Measurements from ENCODE around the gene IL5RA. TPM values are rescaled to one million over a fixed set of nuclear protein-coding genes. Genes with fewer than 3 reads are reported as not detected.

The IL5RA gene
- total RNA-seq, 1 donor from 2014 or later = not detected

GRCh38 chr3:3038201-3038991 lies 71.8 kb downstream of the IL5RA start:
- H3K4me1 Mint-ChIP-seq = peaks cover 14% of the 10 kb centered on the region
- peaks cover 31% of the 10 kb centered on the region for H3K36me3 Mint-ChIP-seq
- H3K27ac Mint-ChIP-seq = peak overlapping the region; percentile 14
- no peak for DNase-seq (ENCODE audit: low spot score in 2 of 2, unreplicated experiment in 2 of 2)
- H3K27me3 Mint-ChIP-seq (ENCODE audit: low read depth) = no peaks in the 10 kb centered on the region
- H3K4me3 Mint-ChIP-seq = no peak overlapping the region
- TF ChIP-seq, protein P1, sequence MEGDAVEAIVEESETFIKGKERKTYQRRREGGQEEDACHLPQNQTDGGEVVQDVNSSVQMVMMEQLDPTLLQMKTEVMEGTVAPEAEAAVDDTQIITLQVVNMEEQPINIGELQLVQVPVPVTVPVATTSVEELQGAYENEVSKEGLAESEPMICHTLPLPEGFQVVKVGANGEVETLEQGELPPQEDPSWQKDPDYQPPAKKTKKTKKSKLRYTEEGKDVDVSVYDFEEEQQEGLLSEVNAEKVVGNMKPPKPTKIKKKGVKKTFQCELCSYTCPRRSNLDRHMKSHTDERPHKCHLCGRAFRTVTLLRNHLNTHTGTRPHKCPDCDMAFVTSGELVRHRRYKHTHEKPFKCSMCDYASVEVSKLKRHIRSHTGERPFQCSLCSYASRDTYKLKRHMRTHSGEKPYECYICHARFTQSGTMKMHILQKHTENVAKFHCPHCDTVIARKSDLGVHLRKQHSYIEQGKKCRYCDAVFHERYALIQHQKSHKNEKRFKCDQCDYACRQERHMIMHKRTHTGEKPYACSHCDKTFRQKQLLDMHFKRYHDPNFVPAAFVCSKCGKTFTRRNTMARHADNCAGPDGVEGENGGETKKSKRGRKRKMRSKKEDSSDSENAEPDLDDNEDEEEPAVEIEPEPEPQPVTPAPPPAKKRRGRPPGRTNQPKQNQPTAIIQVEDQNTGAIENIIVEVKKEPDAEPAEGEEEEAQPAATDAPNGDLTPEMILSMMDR (IDR thresholded peaks at IDR 0.05; ENCODE audit: unreplicated experiment) = no peak
- H3K9me3 Mint-ChIP-seq = peaks cover under 1% of the 10 kb centered on the region

- Mint-ChIP-seq H3K27ac (no peak overlapping the region), H3K9me3 (no peaks in the 10 kb centered on the region), H3K4me3 (no peak overlapping the region), H3K36me3 (peaks cover 23% of the 10 kb centered on the region), H3K4me1 (peaks cover 26% of the 10 kb centered on the region), H3K27me3 (ENCODE audit: low read depth) (no peaks in the 10 kb centered on the region)
- TF ChIP-seq, protein P1 (IDR thresholded peaks at IDR 0.05; ENCODE audit: unreplicated experiment) = no peak
- no peak for DNase-seq (ENCODE audit: low spot score in 2 of 2, unreplicated experiment in 2 of 2)
Measured at GRCh38 chr3:3037156-3037555, 73.0 kb downstream of the IL5RA start.

DNA sequence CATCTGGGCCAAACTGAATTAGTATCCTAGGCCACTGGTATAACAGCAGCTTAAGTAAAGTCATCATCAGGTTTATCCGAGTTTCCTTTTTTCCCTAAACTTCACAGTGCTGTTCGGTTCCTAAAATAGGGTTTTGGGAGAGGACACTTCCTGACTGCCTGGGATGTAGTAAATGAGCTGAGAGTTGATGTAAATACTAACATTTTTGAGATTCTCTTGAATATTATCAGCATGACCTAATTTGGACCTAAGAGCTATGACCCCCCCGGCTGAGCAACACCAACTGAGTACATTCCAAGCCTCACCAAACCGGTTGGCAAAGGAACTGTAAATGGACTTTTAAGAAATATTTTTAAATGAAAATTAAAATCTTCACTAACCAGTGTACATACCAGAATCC lies 78.8 kb downstream of the IL5RA start:
- no peak for DNase-seq (ENCODE audit: low spot score in 2 of 2, unreplicated experiment in 2 of 2)
- Mint-ChIP-seq H3K9me3 (no peaks in the 10 kb centered on the region), H3K4me1 (peaks cover 32% of the 10 kb centered on the region), H3K4me3 (no peak overlapping the region), H3K36me3 (peaks cover 1% of the 10 kb centered on the region), H3K27ac (peak overlapping the region; percentile 67), H3K27me3 (ENCODE audit: low read depth) (no peaks in the 10 kb centered on the region)
- TF ChIP-seq, protein P1 (IDR thresholded peaks at IDR 0.05; ENCODE audit: unreplicated experiment) = no peak

DNA sequence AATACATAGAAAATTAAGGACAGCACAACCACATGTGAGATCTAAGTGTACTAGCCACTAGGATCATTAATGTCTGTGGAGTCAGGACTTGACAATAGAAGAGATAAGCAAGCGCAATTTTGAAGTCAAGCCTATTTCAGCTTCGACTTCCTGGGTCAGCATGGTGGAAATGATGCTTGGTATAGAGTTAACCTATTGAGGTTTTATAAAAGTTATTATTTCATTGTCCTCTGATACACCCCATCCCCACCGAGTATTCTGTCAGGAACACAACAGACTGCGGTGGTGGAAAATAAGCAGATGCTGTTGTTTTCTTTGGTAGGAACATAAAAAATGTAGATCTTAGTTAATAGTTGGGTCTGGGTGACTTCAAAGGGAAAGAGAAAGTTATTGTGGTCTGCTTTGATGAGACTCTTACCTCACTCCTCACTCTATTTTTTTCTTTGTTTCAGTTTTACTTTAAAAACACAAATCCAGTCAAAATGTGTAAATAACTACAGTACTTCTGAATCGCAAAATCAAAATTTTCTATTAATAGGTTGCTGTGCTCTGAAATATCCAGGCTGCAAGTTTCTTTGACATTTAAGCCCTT lies 82.1 kb downstream of the IL5RA start:
- H3K4me1 Mint-ChIP-seq = peaks cover 31% of the 10 kb centered on the region
- H3K4me3 Mint-ChIP-seq = no peak overlapping the region
- TF ChIP-seq, protein P1 (IDR thresholded peaks at IDR 0.05; ENCODE audit: unreplicated experiment) = no peak
- no peaks in the 10 kb centered on the region for H3K9me3 Mint-ChIP-seq
- DNase-seq (ENCODE audit: low spot score in 2 of 2, unreplicated experiment in 2 of 2) = no peak
- no peaks in the 10 kb centered on the region for H3K27me3 Mint-ChIP-seq (ENCODE audit: low read depth)
- H3K27ac Mint-ChIP-seq = no peak overlapping the region
- H3K36me3 Mint-ChIP-seq = peaks cover 1% of the 10 kb centered on the region

GRCh38 chr3:3023111-3023745 lies 86.9 kb downstream of the IL5RA start:
- H3K27me3 Mint-ChIP-seq (ENCODE audit: low read depth) = no peaks in the 10 kb centered on the region
- H3K4me3 Mint-ChIP-seq = no peak overlapping the region
- no peaks in the 10 kb centered on the region for H3K9me3 Mint-ChIP-seq
- H3K27ac Mint-ChIP-seq = no peak overlapping the region
- TF ChIP-seq, protein P1 (IDR thresholded peaks at IDR 0.05; ENCODE audit: unreplicated experiment) = no peak
- DNase-seq (ENCODE audit: low spot score in 2 of 2, unreplicated experiment in 2 of 2) = no peak
- H3K4me1 Mint-ChIP-seq = peaks cover 6% of the 10 kb centered on the region
- H3K36me3 Mint-ChIP-seq = no peaks in the 10 kb centered on the region
